Hippocampal formation (tissue), 2 donors: ENCODE data around the gene MIPOL1.
"Not testable (repeated sequence)": the region's sequence is repeated elsewhere in the genome, so short reads cannot be mapped to it uniquely, and the experiment has no call there.

Experiments used
- DNase-seq, 2 donors: peaks; one replicate each; lab custom pipeline; 2025; lab: John Stamatoyannopoulos, UW

The MIPOL1 gene

GRCh38 chr14:37462426-37462825 lies 264.7 kb downstream of the MIPOL1 start:
- DNase-seq, result not testable (repeated sequence)

GRCh38 chr14:37464192-37464858 lies 266.6 kb downstream of the MIPOL1 start:
- no peak for DNase-seq

- no peak for DNase-seq
Observed at GRCh38 chr14:37466003-37466622, 268.4 kb downstream of the MIPOL1 start.

GRCh38 chr14:37466623-37467088 lies 268.9 kb downstream of the MIPOL1 start:
- DNase-seq, result no peak

- DNase-seq, result no peak
Observed at GRCh38 chr14:37469650-37470049, 271.9 kb downstream of the MIPOL1 start.

- no peak for DNase-seq
Observed at GRCh38 chr14:37470251-37470650, 272.5 kb downstream of the MIPOL1 start.

GRCh38 chr14:37472906-37473305 lies 275.2 kb downstream of the MIPOL1 start:
- DNase-seq, result no peak

GRCh38 chr14:37474191-37474590 lies 276.5 kb downstream of the MIPOL1 start:
- DNase-seq, result no peak

- no peak for DNase-seq
Observed at GRCh38 chr14:37480446-37481290, 282.9 kb downstream of the MIPOL1 start.

GRCh38 chr14:37482428-37482827 lies 284.7 kb downstream of the MIPOL1 start:
- no peak for DNase-seq

GRCh38 chr14:37483672-37484071 lies 285.9 kb downstream of the MIPOL1 start:
- no peak for DNase-seq

- no peak for DNase-seq
Observed at GRCh38 chr14:37490607-37491006, 292.9 kb downstream of the MIPOL1 start.

- no peak for DNase-seq
Observed at GRCh38 chr14:37491076-37491475, 293.3 kb downstream of the MIPOL1 start.

GRCh38 chr14:37493606-37494005 lies 295.9 kb downstream of the MIPOL1 start:
- DNase-seq, result no peak

GRCh38 chr14:37497422-37497821 lies 299.7 kb downstream of the MIPOL1 start:
- no peak for DNase-seq

- no peak for DNase-seq
Observed at GRCh38 chr14:37501877-37502276, 304.1 kb downstream of the MIPOL1 start.

- DNase-seq, result no peak
Observed at GRCh38 chr14:37508503-37508902, 310.8 kb downstream of the MIPOL1 start.

GRCh38 chr14:37512173-37512572 lies 314.4 kb downstream of the MIPOL1 start:
- no peak for DNase-seq

- DNase-seq, result peak in 1 of 2 donors; percentile 0
Observed at GRCh38 chr14:37515771-37516170, 318.0 kb downstream of the MIPOL1 start.

- no peak for DNase-seq
Observed at GRCh38 chr14:37526994-37527393, 329.3 kb downstream of the MIPOL1 start.

- no peak for DNase-seq
Observed at GRCh38 chr14:37539992-37540391, 342.3 kb downstream of the MIPOL1 start.

- DNase-seq, result no peak
Observed at GRCh38 chr14:37544407-37544806, 346.7 kb downstream of the MIPOL1 start.

- DNase-seq, result no peak
Observed at GRCh38 chr14:37545174-37545573, 347.4 kb downstream of the MIPOL1 start.
